Ovary (tissue), 9 donors: ENCODE measurements around the gene CCDC91. TPM values are rescaled to one million over a fixed set of nuclear protein-coding genes. Genes with fewer than 3 reads are reported as not detected.
A peak's percentile ranks its signal among the peaks of the same experiment; 100 is the strongest.

Experiments
- DNase-seq, 5 donors: peaks; one replicate each; pipeline ENCODE4 v3.0.0-alpha.2; 2019 to 2020
- H3K27ac ChIP-seq, 2 donors: fragments of 200-600 bp; one replicate each; pipeline versions ENCODE4 v1.5.1 to v1.8.0; 2019 to 2022
- H3K27me3 ChIP-seq: fragments of 200-600 bp; one replicate; pipeline ENCODE4 v1.8.0; 2022
- H3K36me3 ChIP-seq: fragments of 200-600 bp; sonication (generic); one replicate; pipeline ENCODE4 v1.5.1; 2019
- H3K4me1 ChIP-seq: one replicate; pipeline ENCODE4 v1.8.1; 2013; ENCODE audit warnings: mild to moderate bottlenecking, moderate library complexity; ENCODE audit not compliant: insufficient read depth
- H3K4me3 ChIP-seq: fragments of 200-600 bp; sonication (generic); one replicate; pipeline ENCODE4 v1.5.1; 2017
- H3K9me3 ChIP-seq, 2 donors: fragments of 200-600 bp in 1 of 2; sonication (generic) in 1 of 2; one replicate each; pipeline versions ENCODE4 v1.5.1 to v1.8.1; 2013 to 2019; ENCODE audit warnings: mild to moderate bottlenecking in 1 of 2, moderate library complexity in 1 of 2
- CTCF ChIP-seq, 3 donors: fragments of 450-650 bp in 2 of 3; fragments of 200-600 bp in 1 of 3; IDR thresholded peaks; one replicate each; pipeline versions ENCODE4 v1.5.1 to v1.8.0; 2016 to 2022; ENCODE audit warnings: antibody characterized with exemption in 3 of 3, mild to moderate bottlenecking in 1 of 3
- EP300 ChIP-seq: sonication (generic); formaldehyde crosslinking; IDR thresholded peaks from one replicate; pipeline ENCODE4 v1.6.1; 2017; ENCODE audit warnings: antibody characterized with exemption
- POLR2A ChIP-seq: fragments of 450-650 bp; IDR thresholded peaks from one replicate; pipeline ENCODE4 v1.6.1; 2017; ENCODE audit warnings: antibody characterized with exemption, mild to moderate bottlenecking, moderate library complexity
- WGBS, 3 donors: extraction: QIAGEN DNeasy Blood & Tissue Kit in 1 of 3; methylation state at CpG; one replicate each; pipeline versions ENCODE4 v1.1.5 to v1.1.7; 2013 to 2017; 5-methylcytosine and 5-hydroxymethylcytosine counted together
- intact Hi-C, 4 donors: fragments of 100-400 bp; cut with DNase I; formaldehyde crosslinking; loops; one replicate each; pipeline versions ENCODE4 v1.11.0 to v1.15.1; 2022 to 2023
- polyA plus RNA-seq, 2 donors: library from polyadenylated mRNA; stranded (reverse); fragments of 200-250 nt in 1 of 2; fragments of 350-450 nt in 1 of 2; fragmentation: Illumina TruSeq in 1 of 2; extraction: RNeasy Lipid Tissue Mini Kit (QIAGEN cat#74804) in 1 of 2; gene quantifications; one replicate each; pipeline ENCODE4 v1.2.3, GENCODE V29; 2013 to 2014
- total RNA-seq, 7 donors: library from RNA; depleted of rRNA in 2 of 7; stranded (reverse); fragments of >200 nt in 2 of 7; fragmentation: NEBNext Ultra II Directional in 3 of 7; extraction: Animal tissue kit (Norgen Biotek cat#: 25700) in 3 of 7; gene quantifications; one replicate each; pipeline versions ENCODE4 v1.1.0 to v1.2.4, GENCODE V29; 2016 to 2023
- donor health status: DM: no; HTN: no; CAD: no; lungs with moderate emphysema.
- donor health status: DM: no; HTN: no; CAD: no.
- donor health status: Bipolar disorder and iron deficiency.
- donor health status: DM: yes; HTN: yes; CAD: no.
- donor health status: DM: no; HTN: no; CAD: no.
- donor health status: DM: yes; HTN: yes; CAD: no.

Gene CCDC91
- total and polyA plus RNA-seq, 9 donors, result 15.8 to 45.7 (median 36.2) TPM

GRCh38 chr12:28539691-28540323, 349.6 kb downstream of the CCDC91 start:
- Histone ChIP-seq H3K27ac (no peak overlapping the region), H3K27me3 (no peaks in the 10 kb centered on the region), H3K9me3 (no peaks in the 10 kb centered on the region), H3K4me3 (no peak overlapping the region), H3K36me3 (no peaks in the 10 kb centered on the region), H3K4me1 (no peaks in the 10 kb centered on the region)
- 90 to 92% (median 90%) methylated on average over 4 of the region's 4 CpGs for WGBS, 3 donors
- no peak for DNase-seq
- intact Hi-C loops, result no loop called here
- TF ChIP-seq CTCF (IDR thresholded peaks at IDR 0.05), result no peak

- WGBS, 3 donors, result 77 to 84% (median 78%) methylated on average over 2 of the region's 2 CpGs
- Histone ChIP-seq H3K4me1 (no peaks in the 10 kb centered on the region), H3K27ac (no peak overlapping the region), H3K27me3 (no peaks in the 10 kb centered on the region), H3K9me3 (no peaks in the 10 kb centered on the region), H3K4me3 (no peak overlapping the region), H3K36me3 (no peaks in the 10 kb centered on the region)
- no peak for DNase-seq
- intact Hi-C loops, result no loop called here
- no peak for TF ChIP-seq EP300
- no peak for TF ChIP-seq POLR2A
- no peak for TF ChIP-seq CTCF (IDR thresholded peaks at IDR 0.05)
These were observed 350.1 kb downstream of the CCDC91 start for GRCh38 chr12:28540324-28540714.

- Histone ChIP-seq H3K27me3 (no peaks in the 10 kb centered on the region), H3K9me3 (no peaks in the 10 kb centered on the region), H3K4me3 (no peak overlapping the region), H3K36me3 (no peaks in the 10 kb centered on the region), H3K27ac (peak overlapping the region in 1 of 2 donors; percentile 47), H3K4me1 (no peaks in the 10 kb centered on the region)
- 30 to 62% (median 33%) methylated on average over 10 of the region's 10 CpGs for WGBS, 3 donors
- intact Hi-C loops, result no loop called here
- no peak for TF ChIP-seq CTCF (IDR thresholded peaks at IDR 0.05)
- TF ChIP-seq POLR2A, result no peak
- TF ChIP-seq EP300, result no peak
- DNase-seq, result peak in 1 of 5 donors; percentile 8
These were observed 353.0 kb downstream of the CCDC91 start for GRCh38 chr12:28543021-28543890.

- no peak overlapping the region for H3K4me3 ChIP-seq
- WGBS, 3 donors, result 74 to 76% (median 74%) methylated on average over 4 of the region's 4 CpGs
- H3K9me3 ChIP-seq, result no peaks in the 10 kb centered on the region
- no peak for DNase-seq
- TF ChIP-seq EP300, result no peak
- H3K27ac ChIP-seq, result no peak overlapping the region
- no peaks in the 10 kb centered on the region for H3K27me3 ChIP-seq
- no peaks in the 10 kb centered on the region for H3K36me3 ChIP-seq
- no peaks in the 10 kb centered on the region for H3K4me1 ChIP-seq
- intact Hi-C loops, result no loop called here
These were observed 360.8 kb downstream of the CCDC91 start for GRCh38 chr12:28550757-28551704.
